Mesenteric fat pad (tissue), 1 donor: Measurements from ENCODE around the gene CPLX3. TPM values are rescaled to one million over a fixed set of nuclear protein-coding genes. Genes with fewer than 3 reads are reported as not detected.

Experiments used
- DNase-seq: peaks from one replicate; pipeline ENCODE4 v3.0.0-alpha.2; 2020; ENCODE audit warnings: low spot score
- total RNA-seq: library from RNA; stranded (reverse); fragmentation: NEBNext Ultra II Directional; extraction: Animal tissue kit (Norgen Biotek cat#: 25700); gene quantifications from one replicate; pipeline ENCODE4 v1.2.1, GENCODE V29; 2021
- donor health status: DM: yes; HTN: yes; CAD: no.

The CPLX3 gene
- total RNA-seq, 1 donor from 2014 or later = not detected

GRCh38 chr15:74788042-74788682 is 38.3 kb upstream of the CPLX3 start:
- DNase-seq = no peak

GRCh38 chr15:74788683-74789151 is 37.7 kb upstream of the CPLX3 start:
- DNase-seq = no peak

- no peak for DNase-seq
Measured at GRCh38 chr15:74789171-74789631, 37.2 kb upstream of the CPLX3 start.

- DNase-seq = no peak
Measured at GRCh38 chr15:74789741-74790079, 36.7 kb upstream of the CPLX3 start.

GRCh38 chr15:74790080-74790916 is 36.1 kb upstream of the CPLX3 start:
- no peak for DNase-seq

GRCh38 chr15:74791007-74791406 is 35.4 kb upstream of the CPLX3 start:
- DNase-seq = no peak

- DNase-seq = no peak
Measured at GRCh38 chr15:74791667-74792066, 34.8 kb upstream of the CPLX3 start.

GRCh38 chr15:74792227-74793016 is 34.0 kb upstream of the CPLX3 start:
- DNase-seq = no peak

- no peak for DNase-seq
Measured at GRCh38 chr15:74793135-74794028, 33.0 kb upstream of the CPLX3 start.

GRCh38 chr15:74794248-74794969 is 32.0 kb upstream of the CPLX3 start:
- DNase-seq = no peak

GRCh38 chr15:74794970-74795349 is 31.5 kb upstream of the CPLX3 start:
- no peak for DNase-seq

- DNase-seq = no peak
Measured at GRCh38 chr15:74795966-74796625, 30.3 kb upstream of the CPLX3 start.

GRCh38 chr15:74798388-74799254 is 27.8 kb upstream of the CPLX3 start:
- DNase-seq = no peak

- no peak for DNase-seq
Measured at GRCh38 chr15:74799255-74799855, 27.1 kb upstream of the CPLX3 start.

GRCh38 chr15:74799856-74800558 is 26.4 kb upstream of the CPLX3 start:
- no peak for DNase-seq

GRCh38 chr15:74800559-74801094 is 25.8 kb upstream of the CPLX3 start:
- DNase-seq = no peak

- DNase-seq = no peak
Measured at GRCh38 chr15:74801311-74801997, 25.0 kb upstream of the CPLX3 start.
